ENCODE results near the gene RAB30. TPM values are rescaled to one million over a fixed set of nuclear protein-coding genes. Genes with fewer than 3 reads are reported as not detected.
A peak's percentile ranks its signal among the peaks of the same experiment; 100 is the strongest.

RAB30 gene
- total and polyA plus RNA-seq, 9 of the 15 experiments (the other 6 are each of a cell fraction or from before 2014, with no cell fraction given): 0.29 to 1.3 (median 1.0) TPM

GRCh38 chr11:82986446-82986845 lies 85.3 kb downstream of the RAB30 start:
- H3K79me2 ChIP-seq (ENCODE audit: control insufficient read depth, insufficient read depth, low read length): no peaks in the 10 kb centered on the region
- no peak overlapping the region for H3K4me3 ChIP-seq
- TF ChIP-seq FOXJ3 (CRISPR knock-in tag; IDR thresholded peaks at IDR 0.05) (no peak), MCM3 (IDR thresholded peaks at IDR 0.05) (no peak), BRD9 (IDR thresholded peaks at IDR 0.05; ENCODE audit: low read depth, partially characterized antibody) (no peak)
- no peak overlapping the region for H3K9ac ChIP-seq (ENCODE audit: insufficient read depth in 1 of 2, low read depth in 2 of 2, low read length in 2 of 2)
- H3K9me1 ChIP-seq (ENCODE audit: control insufficient read depth, insufficient read depth, low read length): no peaks in the 10 kb centered on the region
- in situ Hi-C loops (cut with MboI) (no loop called here), intact Hi-C loops (cut with micrococcal nuclease) (no loop called here)
- no peaks in the 10 kb centered on the region for H4K20me1 ChIP-seq (replicated peaks; ENCODE audit: control insufficient read depth, insufficient read depth, low read length)
- 21% methylated on average over 3 of the region's 3 CpGs for WGBS (ENCODE audit: insufficient coverage, low coverage, missing lambda C conversion rate)
- ChIA-PET POLR2A (interaction anchor here (0.7 kb wide), 1 partner anchor 9 kb away, joined by 3 read pairs; no protein-coding TSS in a partner anchor), CTCF (ENCODE audit: low intra/inter-chr PET ratio) (no interaction called here)
- no peak overlapping the region for H3K4me2 ChIP-seq (ENCODE audit: insufficient read depth, low read length)
- H3K4me1 ChIP-seq (replicated peaks in 1 of 2; ENCODE audit: control insufficient read depth in 2 of 2, insufficient read depth in 2 of 2, low read length in 2 of 2): peaks cover 6 to 16% of the 10 kb centered on the region in 2 experiments; a peak in 2 of 5 replicates
- no peak overlapping the region for H2AFZ ChIP-seq (ENCODE audit: low read depth, low read length)
- H3K27me3 ChIP-seq (ENCODE audit: control insufficient read depth in 2 of 2, insufficient read depth in 2 of 2, low read length in 2 of 2): no peaks in the 10 kb centered on the region
- no peak overlapping the region for H3K27ac ChIP-seq (ENCODE audit: extremely low read depth, low read depth, low read length)
- no peak for DNase-seq (ENCODE audit: extremely low read depth in 1 of 4, low spot score in 3 of 4)
- H3K36me3 ChIP-seq (ENCODE audit: control insufficient read depth, insufficient read depth, low read length): no peaks in the 10 kb centered on the region
- peak; percentile 69 for FAIRE-seq
- BruUV-seq (replicated peaks): no TSS peak
- H3K9me3 ChIP-seq (replicated peaks; ENCODE audit: control insufficient read depth, insufficient read depth, low read depth, low read length): no peaks in the 10 kb centered on the region
- ATAC-seq: no peak

- intact Hi-C loops (cut with micrococcal nuclease): loop anchor here (5.0 kb wide), 1 partner anchor 470 kb away; no protein-coding TSS in a partner anchor
- FAIRE-seq (peak; percentile 75), DNase-seq (ENCODE audit: extremely low read depth in 1 of 4, low spot score in 3 of 4) (peak in 2 of 4 experiments; percentile 26 to 33), ATAC-seq (peak; percentile 78)
- ChIA-PET POLR2A (no interaction called here), CTCF (ENCODE audit: low intra/inter-chr PET ratio) (no interaction called here)
- Histone ChIP-seq H2AFZ (ENCODE audit: low read depth, low read length) (peak overlapping the region; percentile 58), H3K9me1 (ENCODE audit: control insufficient read depth, insufficient read depth, low read length) (no peaks in the 10 kb centered on the region), H3K9me3 (replicated peaks; ENCODE audit: control insufficient read depth, insufficient read depth, low read depth, low read length) (no peaks in the 10 kb centered on the region), H3K79me2 (ENCODE audit: control insufficient read depth, insufficient read depth, low read length) (no peaks in the 10 kb centered on the region), H4K20me1 (replicated peaks; ENCODE audit: control insufficient read depth, insufficient read depth, low read length) (no peaks in the 10 kb centered on the region), H3K36me3 (ENCODE audit: control insufficient read depth, insufficient read depth, low read length) (no peaks in the 10 kb centered on the region), H3K4me2 (ENCODE audit: insufficient read depth, low read length) (peak overlapping the region; percentile 33; the same call in 1 of the 2 replicates), H3K4me1 (replicated peaks in 1 of 2; ENCODE audit: control insufficient read depth in 2 of 2, insufficient read depth in 2 of 2, low read length in 2 of 2) (peaks cover 6 to 8% of the 10 kb centered on the region in 2 experiments; a peak in 2 of 5 replicates), H3K27me3 (ENCODE audit: control insufficient read depth in 2 of 2, insufficient read depth in 2 of 2, low read length in 2 of 2) (no peaks in the 10 kb centered on the region), H3K9ac (ENCODE audit: insufficient read depth in 1 of 2, low read depth in 2 of 2, low read length in 2 of 2) (peak overlapping the region in 1 of 2 experiments; percentile 54; a peak in 1 of 4 replicates), H3K27ac (ENCODE audit: extremely low read depth, low read depth, low read length) (no peak overlapping the region), H3K4me3 (no peak overlapping the region)
- WGBS (ENCODE audit: insufficient coverage, low coverage, missing lambda C conversion rate): 39% methylated on average over 6 of the region's 6 CpGs
- in situ Hi-C loops (cut with MboI): no loop called here
- no TSS peak for BruUV-seq (replicated peaks)
- TF ChIP-seq VEZF1 (CRISPR knock-in tag; IDR thresholded peaks at IDR 0.05) (no peak), FOXA3 (CRISPR knock-in tag; conservative IDR thresholded peaks at IDR 0.05 in 1 of 2, IDR thresholded peaks at IDR 0.05 in 1 of 2) (no peak), E2F6 (IDR thresholded peaks at IDR 0.05; ENCODE audit: borderline replicate concordance in 1 of 2, extremely low read depth in 1 of 2, insufficient read depth in 1 of 2, insufficient read length in 1 of 2, low read depth in 1 of 2, low read length in 1 of 2, poor library complexity in 1 of 2, severe bottlenecking in 1 of 2) (peak in 1 of 2 experiments; percentile 34), THAP12 (CRISPR knock-in tag; IDR thresholded peaks at IDR 0.05) (no peak), ZNF121 (CRISPR knock-in tag; conservative IDR thresholded peaks at IDR 0.05) (0 out of 2 replicates have a peak, but pooled peaks have one; percentile 13), SIN3A (IDR thresholded peaks at IDR 0.05; ENCODE audit: borderline replicate concordance in 2 of 2, control insufficient read depth in 1 of 2, low read depth in 2 of 2, low read length in 2 of 2) (no peak)
Measured at GRCh38 chr11:82981852-82982251, 89.8 kb downstream of the RAB30 start.
